T-helper 2 cell treated with Interferon-gamma antibody and Interleukin-4, amounts not matched to agents 5 μg/mL and 100 μg/mL, for 36 hours (primary cell): ENCODE data around the gene DNAJB6.
A peak's percentile ranks its signal among the peaks of the same experiment; 100 is the strongest.

Experiments used
- DNase-seq: peaks from one replicate; pipeline ENCODE4 v3.0.0; 2021; ENCODE audit warnings: low spot score
- H3K27ac Mint-ChIP-seq: one replicate; pipeline ENCODE4 v1.8.0; 2021; ENCODE audit warnings: mild to moderate bottlenecking, mixed read lengths
- H3K27me3 Mint-ChIP-seq: one replicate; pipeline ENCODE4 v1.8.0; 2021; ENCODE audit warnings: low read depth, mixed read lengths
- H3K36me3 Mint-ChIP-seq: one replicate; pipeline ENCODE4 v1.8.0; 2021; ENCODE audit warnings: low read depth, mixed read lengths
- H3K4me1 Mint-ChIP-seq: one replicate; pipeline ENCODE4 v1.8.0; 2021; ENCODE audit warnings: low read depth, mixed read lengths
- H3K4me3 Mint-ChIP-seq: one replicate; pipeline ENCODE4 v1.8.0; 2022; ENCODE audit warnings: mild to moderate bottlenecking, moderate library complexity, mixed read lengths
- H3K9me3 Mint-ChIP-seq: one replicate; pipeline ENCODE4 v1.8.0; 2021; ENCODE audit warnings: mixed read lengths

DNAJB6 gene

DNA sequence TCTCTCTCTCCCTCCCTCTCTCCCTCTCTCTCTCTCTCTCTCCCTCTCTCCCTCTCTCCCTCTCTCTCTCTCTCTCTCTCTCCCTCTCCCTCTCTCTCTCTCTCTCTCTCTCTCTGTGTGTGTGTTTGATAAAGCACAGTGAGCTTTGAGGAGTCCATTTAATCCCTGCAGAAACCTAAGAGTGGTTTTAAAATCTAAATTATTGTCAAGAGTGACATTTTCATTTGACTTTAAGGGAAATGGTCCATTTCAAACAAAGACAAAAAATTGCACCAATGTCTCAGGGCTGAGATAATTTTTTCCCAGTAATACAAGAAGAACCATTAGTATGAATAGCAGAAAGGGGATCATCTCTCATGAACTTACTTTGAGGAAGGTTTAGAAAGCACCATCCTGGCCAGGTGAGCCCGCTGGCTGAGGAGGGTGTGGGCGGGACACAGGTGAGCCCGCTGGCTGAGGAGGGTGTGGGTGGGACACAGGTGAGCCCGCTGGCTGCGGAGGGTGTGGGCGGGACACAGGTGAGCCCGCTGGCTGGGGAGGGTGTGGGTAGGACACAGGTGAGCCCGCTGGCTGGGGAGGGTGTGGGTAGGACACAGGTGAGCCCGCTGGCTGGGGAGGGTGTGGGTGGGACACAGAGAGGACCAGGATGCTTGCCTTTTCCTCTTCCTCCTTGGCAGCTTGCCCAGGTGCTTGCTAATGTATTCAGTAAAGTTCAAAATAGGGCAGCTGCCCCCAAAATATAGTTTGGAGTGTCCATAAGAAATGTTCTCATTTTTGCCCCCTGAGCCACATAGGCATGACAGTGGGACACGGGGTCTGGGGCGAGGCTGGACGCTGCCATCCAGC is 125.0 kb downstream of the DNAJB6 start:
- H3K36me3 Mint-ChIP-seq, result no peaks in the 10 kb centered on the region
- peaks cover 11% of the 10 kb centered on the region for H3K4me1 Mint-ChIP-seq
- H3K4me3 Mint-ChIP-seq, result no peak overlapping the region
- H3K27ac Mint-ChIP-seq, result no peak overlapping the region
- H3K9me3 Mint-ChIP-seq, result no peaks in the 10 kb centered on the region
- no peak for DNase-seq
- H3K27me3 Mint-ChIP-seq, result peaks cover 18% of the 10 kb centered on the region

DNA sequence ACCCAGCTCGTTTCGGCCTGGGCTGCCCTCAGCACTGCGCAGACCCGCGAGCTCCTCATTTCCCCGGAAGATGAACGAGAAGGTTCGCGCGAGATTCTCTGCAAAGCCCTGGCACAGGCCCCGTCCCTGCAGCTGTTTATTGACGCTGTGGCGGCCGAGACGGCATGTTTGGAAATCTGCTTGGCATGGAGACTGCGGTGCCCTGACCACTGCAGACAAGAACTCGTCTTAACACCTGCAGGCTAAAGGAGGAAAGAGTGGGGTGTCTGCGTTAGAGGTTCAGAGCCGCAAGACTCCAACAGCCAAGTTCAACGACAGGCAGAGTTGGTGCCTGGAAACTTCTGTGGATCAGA is 125.6 kb downstream of the DNAJB6 start:
- H3K4me3 Mint-ChIP-seq, result no peak overlapping the region
- H3K36me3 Mint-ChIP-seq, result no peaks in the 10 kb centered on the region
- H3K27ac Mint-ChIP-seq, result no peak overlapping the region
- no peaks in the 10 kb centered on the region for H3K9me3 Mint-ChIP-seq
- no peak for DNase-seq
- H3K27me3 Mint-ChIP-seq, result peaks cover 18% of the 10 kb centered on the region
- peaks cover 11% of the 10 kb centered on the region for H3K4me1 Mint-ChIP-seq

DNA sequence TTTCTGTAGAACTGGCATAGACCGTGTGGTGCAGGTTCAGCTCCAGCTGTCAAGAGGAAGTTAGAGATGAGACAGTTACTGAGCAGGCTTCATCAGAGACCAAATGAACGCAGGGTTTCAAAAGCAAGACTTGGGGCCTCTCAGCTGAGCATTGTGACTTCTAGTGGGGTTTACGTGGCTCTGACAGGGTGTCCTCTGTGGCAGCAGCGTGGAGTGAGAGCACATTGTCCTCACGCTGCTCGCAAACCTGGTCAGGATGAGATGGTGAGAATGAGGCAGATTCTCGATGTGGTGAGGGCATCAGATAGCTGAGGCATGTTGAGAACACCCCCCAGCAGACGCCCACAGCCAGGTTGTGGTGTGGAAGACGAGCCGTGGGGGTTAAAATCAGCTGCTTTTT is 126.0 kb downstream of the DNAJB6 start:
- DNase-seq, result no peak
- Mint-ChIP-seq H3K27me3 (peaks cover 16% of the 10 kb centered on the region), H3K36me3 (no peaks in the 10 kb centered on the region), H3K27ac (peak overlapping the region; percentile 57), H3K4me3 (no peak overlapping the region), H3K4me1 (peaks cover 11% of the 10 kb centered on the region), H3K9me3 (no peaks in the 10 kb centered on the region)

DNA sequence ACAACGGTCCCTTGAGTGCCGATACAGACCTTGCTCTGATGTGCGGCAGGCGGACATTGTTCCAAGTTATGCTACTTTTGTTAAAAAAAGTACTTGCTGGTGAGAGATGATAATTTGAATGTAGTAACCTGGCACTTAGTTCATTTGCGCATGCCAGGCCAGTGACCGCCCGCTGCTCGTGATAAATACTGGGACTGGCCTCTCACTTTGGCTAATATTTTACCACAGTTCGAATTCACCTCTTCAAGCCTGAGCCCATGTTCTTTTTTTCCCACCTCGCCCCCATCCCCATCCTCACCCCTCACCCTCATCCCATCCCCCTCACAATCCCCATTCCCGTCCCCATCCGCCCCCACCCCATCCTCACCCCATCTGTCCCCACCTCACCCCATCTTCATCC is 126.4 kb downstream of the DNAJB6 start:
- Mint-ChIP-seq H3K4me1 (peaks cover 11% of the 10 kb centered on the region), H3K9me3 (no peaks in the 10 kb centered on the region), H3K27me3 (peaks cover 16% of the 10 kb centered on the region), H3K36me3 (no peaks in the 10 kb centered on the region), H3K4me3 (no peak overlapping the region), H3K27ac (no peak overlapping the region)
- DNase-seq, result no peak

DNA sequence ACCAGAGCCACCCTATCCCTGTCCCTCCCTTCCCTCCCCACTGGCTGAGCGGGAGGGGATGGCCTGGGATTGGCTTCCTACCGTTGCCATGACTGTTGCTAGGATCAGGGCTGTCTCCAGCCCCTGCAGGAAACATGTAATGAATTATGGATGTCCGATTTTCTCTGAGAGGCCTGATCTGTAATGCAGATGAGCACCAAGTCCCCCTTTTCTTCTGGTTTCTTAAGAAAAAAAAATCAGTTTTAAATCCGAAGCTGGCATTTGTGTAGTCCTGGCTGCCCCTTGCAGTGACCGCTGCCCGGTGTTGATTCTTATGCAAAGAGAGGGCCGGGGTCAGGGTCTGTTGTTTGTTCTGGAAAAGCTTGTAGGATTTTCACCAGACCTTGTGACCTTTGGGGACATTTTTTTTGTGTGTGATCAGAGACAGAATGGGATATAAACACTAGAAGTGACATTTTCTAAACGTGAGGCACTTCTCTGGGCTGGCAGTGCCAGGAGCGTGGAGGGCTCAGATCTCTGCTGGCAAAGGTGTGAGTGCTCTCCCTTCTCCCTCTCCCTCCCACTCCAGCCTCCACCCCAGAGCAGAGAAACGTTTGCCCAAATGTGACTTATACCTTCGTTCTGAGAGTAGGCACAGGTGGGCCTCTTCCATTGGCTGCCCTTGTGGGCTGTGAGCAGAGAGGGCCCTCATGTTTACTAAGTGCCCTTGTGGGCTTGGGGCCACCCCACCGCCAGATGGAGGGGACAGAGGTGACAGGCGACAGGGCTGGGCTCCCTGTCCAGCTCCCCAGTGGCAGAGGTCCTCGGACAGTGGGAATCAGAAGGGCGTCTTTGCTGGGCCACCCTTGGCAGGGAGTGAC is 127.5 kb downstream of the DNAJB6 start:
- H3K4me1 Mint-ChIP-seq, result peaks cover 11% of the 10 kb centered on the region
- H3K4me3 Mint-ChIP-seq, result no peak overlapping the region
- H3K27ac Mint-ChIP-seq, result no peak overlapping the region
- H3K9me3 Mint-ChIP-seq, result no peaks in the 10 kb centered on the region
- DNase-seq, result no peak
- H3K27me3 Mint-ChIP-seq, result peaks cover 15% of the 10 kb centered on the region
- no peaks in the 10 kb centered on the region for H3K36me3 Mint-ChIP-seq

DNA sequence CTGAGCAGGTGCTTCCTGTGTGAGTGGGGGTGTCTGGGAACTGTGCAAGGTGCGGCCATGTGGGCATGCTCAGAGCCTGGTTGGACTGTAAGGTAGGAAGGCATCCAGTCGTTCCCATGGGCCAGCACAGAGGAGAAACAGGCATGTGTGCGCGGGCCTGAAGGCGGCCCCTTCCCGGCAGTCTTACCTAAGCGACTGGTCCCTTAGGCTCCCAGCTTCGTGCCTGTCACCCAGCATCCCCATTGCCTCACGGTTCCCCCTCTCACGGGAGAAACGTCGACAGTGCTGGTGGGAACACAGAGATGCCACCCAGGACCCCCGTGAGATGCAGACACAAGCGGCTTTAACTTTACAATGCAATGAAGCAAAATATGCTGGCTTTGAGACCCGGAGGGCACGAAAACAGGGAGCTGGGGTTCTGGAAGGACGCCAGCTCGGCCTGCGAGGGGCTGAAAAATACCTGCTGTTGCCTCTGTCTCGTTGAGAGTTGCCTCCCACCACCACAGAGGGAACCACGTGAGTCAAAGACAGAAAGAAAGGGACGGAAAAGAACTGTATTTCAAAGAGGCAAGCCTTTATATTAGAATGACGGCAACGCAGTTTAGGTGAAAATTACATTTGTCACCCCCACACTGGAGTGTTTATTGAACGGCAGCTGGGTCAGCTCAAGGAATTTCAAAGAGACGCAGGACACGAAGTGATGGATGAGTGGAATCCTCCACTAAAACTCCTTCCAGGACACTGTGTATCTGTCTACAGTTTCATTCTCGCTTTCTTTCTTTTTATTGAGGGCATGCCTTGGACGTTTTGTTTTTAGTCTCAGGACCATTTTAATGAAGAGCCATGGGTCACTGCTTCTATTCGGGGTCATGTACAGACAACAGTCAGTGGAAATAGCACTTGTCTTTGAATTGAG is 128.4 kb downstream of the DNAJB6 start:
- H3K27me3 Mint-ChIP-seq, result peaks cover 13% of the 10 kb centered on the region
- no peak for DNase-seq
- H3K27ac Mint-ChIP-seq, result no peak overlapping the region
- peaks cover 11% of the 10 kb centered on the region for H3K4me1 Mint-ChIP-seq
- no peaks in the 10 kb centered on the region for H3K9me3 Mint-ChIP-seq
- no peaks in the 10 kb centered on the region for H3K36me3 Mint-ChIP-seq
- no peak overlapping the region for H3K4me3 Mint-ChIP-seq

DNA sequence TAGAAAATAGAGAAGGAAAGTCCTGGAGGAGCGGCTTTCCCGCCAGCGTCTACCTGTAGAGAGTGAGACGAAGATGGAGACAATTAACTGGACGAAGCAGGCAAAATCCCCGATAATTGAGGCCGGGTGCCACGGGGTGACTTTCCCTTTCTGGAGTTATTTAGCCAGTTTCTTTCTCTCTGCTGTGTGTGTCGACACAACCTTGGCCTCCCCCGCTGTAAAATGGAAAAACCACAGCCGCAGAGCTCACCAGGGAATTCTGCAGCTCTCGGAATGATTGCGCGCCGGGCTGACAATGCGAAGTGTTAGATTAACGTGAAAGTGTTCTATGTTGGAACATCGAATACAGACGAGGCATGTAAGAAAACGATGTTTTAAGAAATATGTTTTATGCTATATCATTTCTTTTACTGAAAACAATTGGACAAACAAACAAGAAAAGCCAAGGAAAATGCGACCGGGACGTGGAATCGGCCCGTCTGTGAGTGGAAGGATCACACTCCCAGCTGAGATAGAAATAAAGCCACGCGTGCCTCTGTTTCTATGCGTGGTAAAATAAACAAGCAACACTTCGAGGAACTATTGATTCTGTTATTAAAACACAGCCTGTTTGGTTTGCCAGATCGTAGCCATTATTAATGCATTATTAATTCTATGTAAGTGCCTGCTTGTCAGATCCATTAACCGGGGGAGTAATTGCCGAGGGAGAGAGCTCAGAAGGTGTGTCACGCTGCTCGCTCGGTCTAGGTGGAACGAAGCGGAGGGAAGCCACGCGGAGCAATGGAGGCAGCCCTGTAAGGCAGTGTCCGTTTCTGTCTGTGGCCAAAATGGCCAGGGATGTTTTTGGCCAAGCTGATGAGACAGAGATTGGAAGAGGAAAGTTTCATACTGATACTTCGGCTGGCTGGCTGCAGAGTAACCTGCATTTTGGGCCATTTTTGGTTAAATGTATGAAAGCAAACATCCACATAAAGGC is 129.4 kb downstream of the DNAJB6 start:
- Mint-ChIP-seq H3K4me3 (no peak overlapping the region), H3K27me3 (peaks cover 13% of the 10 kb centered on the region), H3K4me1 (peaks cover 18% of the 10 kb centered on the region), H3K9me3 (no peaks in the 10 kb centered on the region), H3K36me3 (no peaks in the 10 kb centered on the region), H3K27ac (no peak overlapping the region)
- DNase-seq, result no peak

DNA sequence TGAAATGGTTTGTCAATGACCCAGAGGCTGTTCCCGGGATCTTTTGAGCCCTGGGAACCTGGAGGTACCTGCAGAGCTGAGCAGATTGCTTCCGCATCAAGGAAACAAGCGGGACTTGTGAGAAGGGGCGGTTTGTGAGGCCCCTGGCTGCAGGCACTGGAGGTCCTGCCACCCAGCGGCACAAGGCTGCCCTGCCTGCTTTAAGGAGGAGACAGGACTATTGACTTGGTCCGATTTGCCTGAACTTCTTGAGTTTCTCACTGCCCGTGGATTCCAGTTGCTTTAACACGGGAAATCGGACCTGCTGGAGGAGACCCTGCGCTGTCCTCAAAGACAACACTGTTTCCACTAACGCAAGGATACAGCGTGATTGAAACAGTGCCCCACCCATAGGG is 130.1 kb downstream of the DNAJB6 start:
- Mint-ChIP-seq H3K27ac (no peak overlapping the region), H3K9me3 (peaks cover under 1% of the 10 kb centered on the region), H3K27me3 (peaks cover 13% of the 10 kb centered on the region), H3K4me1 (peaks cover 21% of the 10 kb centered on the region), H3K4me3 (no peak overlapping the region), H3K36me3 (peaks cover 3% of the 10 kb centered on the region)
- DNase-seq, result no peak
